ENCODE data around the gene SEMA4D.

SEMA4D gene

GRCh38 chr9:89431930-89432725 is 65.8 kb downstream of the SEMA4D start:
- no peak overlapping the region for H3K27ac ChIP-seq
- H3K4me2 ChIP-seq (ENCODE audit: low read length): no peak overlapping the region
- no peaks in the 10 kb centered on the region for H3K9me3 ChIP-seq (ENCODE audit: control insufficient read depth, low read length)
- H3K36me3 ChIP-seq (ENCODE audit: control insufficient read depth, insufficient read depth, low read length): no peaks in the 10 kb centered on the region
- TF ChIP-seq, protein P1, sequence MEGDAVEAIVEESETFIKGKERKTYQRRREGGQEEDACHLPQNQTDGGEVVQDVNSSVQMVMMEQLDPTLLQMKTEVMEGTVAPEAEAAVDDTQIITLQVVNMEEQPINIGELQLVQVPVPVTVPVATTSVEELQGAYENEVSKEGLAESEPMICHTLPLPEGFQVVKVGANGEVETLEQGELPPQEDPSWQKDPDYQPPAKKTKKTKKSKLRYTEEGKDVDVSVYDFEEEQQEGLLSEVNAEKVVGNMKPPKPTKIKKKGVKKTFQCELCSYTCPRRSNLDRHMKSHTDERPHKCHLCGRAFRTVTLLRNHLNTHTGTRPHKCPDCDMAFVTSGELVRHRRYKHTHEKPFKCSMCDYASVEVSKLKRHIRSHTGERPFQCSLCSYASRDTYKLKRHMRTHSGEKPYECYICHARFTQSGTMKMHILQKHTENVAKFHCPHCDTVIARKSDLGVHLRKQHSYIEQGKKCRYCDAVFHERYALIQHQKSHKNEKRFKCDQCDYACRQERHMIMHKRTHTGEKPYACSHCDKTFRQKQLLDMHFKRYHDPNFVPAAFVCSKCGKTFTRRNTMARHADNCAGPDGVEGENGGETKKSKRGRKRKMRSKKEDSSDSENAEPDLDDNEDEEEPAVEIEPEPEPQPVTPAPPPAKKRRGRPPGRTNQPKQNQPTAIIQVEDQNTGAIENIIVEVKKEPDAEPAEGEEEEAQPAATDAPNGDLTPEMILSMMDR (IDR thresholded peaks at IDR 0.05): no peak
- peaks cover 4% of the 10 kb centered on the region for H3K79me2 ChIP-seq
- no peak overlapping the region for H3K4me3 ChIP-seq (ENCODE audit: low read depth, low read length)
- H3K9ac ChIP-seq: no peak overlapping the region
- H3K4me1 ChIP-seq: no peaks in the 10 kb centered on the region
- no peaks in the 10 kb centered on the region for H3K27me3 ChIP-seq (ENCODE audit: control insufficient read depth, insufficient read depth, low read length)
- H2AFZ ChIP-seq: no peak overlapping the region

GRCh38 chr9:89430995-89431394 is 66.9 kb downstream of the SEMA4D start:
- TF ChIP-seq, protein P1 (IDR thresholded peaks at IDR 0.05): no peak
- Histone ChIP-seq H3K9ac (no peak overlapping the region), H3K4me2 (ENCODE audit: low read length) (no peak overlapping the region), H3K79me2 (peaks cover 6% of the 10 kb centered on the region), H3K4me3 (ENCODE audit: low read depth, low read length) (no peak overlapping the region), H3K4me1 (no peaks in the 10 kb centered on the region), H2AFZ (no peak overlapping the region), H3K27ac (no peak overlapping the region), H3K27me3 (ENCODE audit: control insufficient read depth, insufficient read depth, low read length) (no peaks in the 10 kb centered on the region), H3K36me3 (ENCODE audit: control insufficient read depth, insufficient read depth, low read length) (no peaks in the 10 kb centered on the region), H3K9me3 (ENCODE audit: control insufficient read depth, low read length) (no peaks in the 10 kb centered on the region)

DNA sequence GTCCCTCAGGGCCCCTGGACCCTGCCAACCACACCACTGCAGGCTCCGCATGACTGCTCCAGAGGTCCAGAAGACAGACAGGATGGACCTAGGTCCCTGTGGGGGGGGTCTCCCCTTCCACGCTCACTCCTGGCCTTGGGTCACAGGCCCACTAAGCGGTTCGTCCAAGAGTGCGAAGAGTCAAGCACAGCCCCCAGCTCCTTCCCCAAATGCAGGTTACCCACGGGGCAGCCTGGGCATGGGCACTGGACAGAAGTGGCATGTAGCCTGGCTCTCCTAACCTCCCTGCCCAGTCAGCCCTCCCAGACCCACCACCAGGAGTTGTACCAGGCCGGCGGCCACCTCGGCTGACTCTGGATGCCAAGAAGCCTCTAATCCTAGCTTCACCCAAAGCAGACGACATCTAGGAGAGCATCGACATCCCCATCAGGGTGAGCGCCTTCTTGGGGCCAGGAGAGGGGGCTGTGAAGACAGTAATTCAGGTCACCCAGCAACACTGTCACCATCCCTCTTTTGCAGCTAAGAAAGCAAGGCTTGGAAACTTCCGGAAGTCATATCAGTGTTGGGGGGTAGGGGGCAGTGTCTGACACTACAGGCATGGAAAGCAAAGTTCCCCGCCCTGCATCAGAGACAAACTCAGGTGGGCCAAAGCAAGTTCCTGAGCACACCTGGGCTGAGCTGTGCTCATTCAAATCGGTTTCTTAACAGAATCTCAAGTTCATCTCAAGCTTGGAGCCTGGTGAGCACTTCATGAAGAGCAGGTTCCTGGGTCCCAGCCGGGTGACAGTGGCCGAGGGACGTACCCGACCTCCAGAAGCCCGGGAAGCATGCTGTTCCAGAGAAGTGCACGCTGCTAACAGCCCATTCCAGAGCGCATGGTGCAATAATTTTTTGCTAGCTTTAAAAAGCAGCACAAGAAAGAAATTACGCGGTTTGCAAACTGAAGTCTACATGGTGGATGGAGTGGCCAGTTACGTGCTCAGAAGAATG is 68.7 kb downstream of the SEMA4D start:
- peaks cover 6% of the 10 kb centered on the region for H3K79me2 ChIP-seq
- no peak overlapping the region for H3K27ac ChIP-seq
- H3K4me2 ChIP-seq (ENCODE audit: low read length): no peak overlapping the region
- H2AFZ ChIP-seq: no peak overlapping the region
- no peak overlapping the region for H3K4me3 ChIP-seq (ENCODE audit: low read depth, low read length)
- H3K27me3 ChIP-seq (ENCODE audit: control insufficient read depth, insufficient read depth, low read length): no peaks in the 10 kb centered on the region
- H3K4me1 ChIP-seq: no peaks in the 10 kb centered on the region
- H3K9ac ChIP-seq: no peak overlapping the region
- H3K36me3 ChIP-seq (ENCODE audit: control insufficient read depth, insufficient read depth, low read length): no peaks in the 10 kb centered on the region
- TF ChIP-seq, protein P1 (IDR thresholded peaks at IDR 0.05): no peak
- no peaks in the 10 kb centered on the region for H3K9me3 ChIP-seq (ENCODE audit: control insufficient read depth, low read length)

- Histone ChIP-seq H3K36me3 (ENCODE audit: control insufficient read depth, insufficient read depth, low read length) (no peaks in the 10 kb centered on the region), H3K4me3 (ENCODE audit: low read depth, low read length) (no peak overlapping the region), H2AFZ (no peak overlapping the region), H3K9ac (no peak overlapping the region), H3K4me2 (ENCODE audit: low read length) (no peak overlapping the region), H3K4me1 (no peaks in the 10 kb centered on the region), H3K9me3 (ENCODE audit: control insufficient read depth, low read length) (no peaks in the 10 kb centered on the region), H3K79me2 (peaks cover 6% of the 10 kb centered on the region), H3K27me3 (ENCODE audit: control insufficient read depth, insufficient read depth, low read length) (no peaks in the 10 kb centered on the region), H3K27ac (no peak overlapping the region)
- TF ChIP-seq, protein P1 (IDR thresholded peaks at IDR 0.05): no peak
These were observed 69.6 kb downstream of the SEMA4D start for GRCh38 chr9:89428222-89428761.

All from parathyroid adenoma (tissue), 2 donors.